ENCODE measurements around the gene LRRC49.

The LRRC49 gene

GRCh38 chr15:70867911-70868467 lies 24.6 kb upstream of the LRRC49 start:
- ATAC-seq, result peak; percentile 26
- TF ChIP-seq OSR1 (CRISPR knock-in tag; IDR thresholded peaks at IDR 0.05) (no peak), CSDC2 (CRISPR knock-in tag; IDR thresholded peaks at IDR 0.05) (no peak), GLIS3 (CRISPR knock-in tag; IDR thresholded peaks at IDR 0.05) (no peak), ARNTL (CRISPR knock-in tag; IDR thresholded peaks at IDR 0.05; ENCODE audit: borderline replicate concordance, low read depth) (no peak), TOX (CRISPR knock-in tag; IDR thresholded peaks at IDR 0.05; ENCODE audit: borderline replicate concordance) (no peak), PPARA (CRISPR knock-in tag; IDR thresholded peaks at IDR 0.05; ENCODE audit: borderline replicate concordance) (no peak), ESRRG (CRISPR knock-in tag; IDR thresholded peaks at IDR 0.05) (no peak), TSHZ2 (CRISPR knock-in tag; IDR thresholded peaks at IDR 0.05) (no peak), ISL1 (CRISPR knock-in tag; IDR thresholded peaks at IDR 0.05) (peak; percentile 93), CSRNP3 (CRISPR knock-in tag; IDR thresholded peaks at IDR 0.05) (no peak), POU6F1 (CRISPR knock-in tag; IDR thresholded peaks at IDR 0.05; ENCODE audit: borderline replicate concordance, low read depth) (no peak), ZC3H10 (CRISPR knock-in tag; IDR thresholded peaks at IDR 0.05) (no peak), ZFP3 (CRISPR knock-in tag; IDR thresholded peaks at IDR 0.05) (no peak), BACH2 (CRISPR knock-in tag; IDR thresholded peaks at IDR 0.05; ENCODE audit: borderline replicate concordance) (no peak), CREB5 (CRISPR knock-in tag; IDR thresholded peaks at IDR 0.05; ENCODE audit: low read depth) (no peak), PATZ1 (CRISPR knock-in tag; IDR thresholded peaks at IDR 0.05; ENCODE audit: borderline replicate concordance) (peak; percentile 55; the same call in 1 of the 2 replicates), ZNF8 (CRISPR knock-in tag; IDR thresholded peaks at IDR 0.05) (no peak), SNAI2 (CRISPR knock-in tag; IDR thresholded peaks at IDR 0.05) (no peak), TCF4 (CRISPR knock-in tag; IDR thresholded peaks at IDR 0.05; ENCODE audit: borderline replicate concordance) (peak; percentile 38; the same call in 1 of the 2 replicates), ZNF70 (CRISPR knock-in tag; IDR thresholded peaks at IDR 0.05) (no peak), RARB (CRISPR knock-in tag; IDR thresholded peaks at IDR 0.05) (no peak), ZNF565 (CRISPR knock-in tag; conservative IDR thresholded peaks at IDR 0.05; ENCODE audit: low read depth) (no peak), ZFP30 (CRISPR knock-in tag; IDR thresholded peaks at IDR 0.05) (no peak)

- peak; percentile 57 for ATAC-seq
- no peak for TF ChIP-seq ISL1 (CRISPR knock-in tag; IDR thresholded peaks at IDR 0.05)
- TF ChIP-seq CSDC2 (CRISPR knock-in tag; IDR thresholded peaks at IDR 0.05), result no peak
- no peak for TF ChIP-seq ZNF70 (CRISPR knock-in tag; IDR thresholded peaks at IDR 0.05)
- no peak for TF ChIP-seq TSHZ2 (CRISPR knock-in tag; IDR thresholded peaks at IDR 0.05)
- no peak for TF ChIP-seq CSRNP3 (CRISPR knock-in tag; IDR thresholded peaks at IDR 0.05)
- TF ChIP-seq ZFP30 (CRISPR knock-in tag; IDR thresholded peaks at IDR 0.05), result no peak
- TF ChIP-seq ZFP3 (CRISPR knock-in tag; IDR thresholded peaks at IDR 0.05), result no peak
- TF ChIP-seq ZNF565 (CRISPR knock-in tag; conservative IDR thresholded peaks at IDR 0.05; ENCODE audit: low read depth), result no peak
- TF ChIP-seq PATZ1 (CRISPR knock-in tag; IDR thresholded peaks at IDR 0.05; ENCODE audit: borderline replicate concordance), result no peak
- no peak for TF ChIP-seq ZC3H10 (CRISPR knock-in tag; IDR thresholded peaks at IDR 0.05)
Measured at GRCh38 chr15:70869346-70869745, 23.3 kb upstream of the LRRC49 start.
